ENCODE data around the gene KLHL33.
"Not testable (repeated sequence)": the region's sequence is repeated elsewhere in the genome, so short reads cannot be mapped to it uniquely, and the experiment has no call there.

KLHL33 gene

DNA sequence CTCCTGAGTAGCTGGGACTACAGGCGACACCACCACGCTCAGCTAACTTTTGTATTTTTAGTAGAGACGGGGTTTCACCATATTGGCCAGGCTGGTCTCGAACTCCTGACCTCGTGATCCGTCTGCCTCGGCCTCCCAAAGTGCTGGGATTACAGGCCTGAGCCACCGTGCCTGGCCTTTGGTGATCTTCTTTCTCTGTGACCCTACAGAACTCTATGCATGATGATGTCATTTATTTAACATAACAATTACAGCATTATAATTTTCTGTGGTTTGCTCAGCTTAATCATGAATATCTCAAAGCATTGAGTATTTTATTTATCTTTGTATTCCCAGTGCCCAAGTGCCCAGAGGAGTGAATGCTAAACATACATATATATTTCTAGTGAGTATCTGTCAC, 16.9 kb upstream of the KLHL33 start:
- not testable (repeated sequence) for DNase-seq

DNA sequence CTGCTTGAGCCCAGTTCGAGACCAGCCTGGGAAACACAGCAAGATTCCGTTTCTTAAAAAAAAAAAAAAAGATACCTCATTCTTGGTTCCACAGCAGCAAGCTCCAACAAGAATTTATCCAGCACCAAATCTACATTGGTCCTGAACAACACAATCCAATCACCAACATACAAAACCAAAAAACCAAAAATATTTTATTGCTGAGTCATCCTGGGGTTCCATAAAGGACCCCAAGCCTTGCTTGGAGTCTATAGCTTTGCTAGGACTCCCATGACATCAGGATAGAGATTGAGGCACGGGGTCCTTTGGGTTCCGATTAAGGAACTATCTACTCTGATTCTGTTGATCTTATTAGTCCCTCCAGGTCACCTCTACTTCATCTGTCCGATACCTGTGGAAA, 10.9 kb upstream of the KLHL33 start:
- no peak for DNase-seq

DNA sequence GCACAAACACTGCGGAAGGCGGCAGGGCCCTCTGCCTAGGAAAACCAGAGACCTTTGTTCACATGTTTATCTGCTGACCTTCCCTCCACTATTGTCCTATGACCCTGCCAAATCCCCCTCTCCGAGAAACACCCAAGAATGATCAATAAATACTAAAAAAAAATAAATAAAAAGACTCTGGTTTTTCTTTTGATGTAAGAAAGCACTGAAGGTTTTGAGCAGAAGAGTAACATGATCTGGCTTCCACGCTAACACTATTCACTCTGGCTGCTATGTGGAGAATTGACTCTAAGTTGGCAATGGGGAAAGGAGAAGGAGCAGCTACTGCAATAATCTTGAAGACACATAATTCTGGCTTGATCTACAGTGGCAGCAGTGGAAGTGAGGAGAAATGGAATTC, 7.7 kb upstream of the KLHL33 start:
- DNase-seq = not testable (repeated sequence)

DNA sequence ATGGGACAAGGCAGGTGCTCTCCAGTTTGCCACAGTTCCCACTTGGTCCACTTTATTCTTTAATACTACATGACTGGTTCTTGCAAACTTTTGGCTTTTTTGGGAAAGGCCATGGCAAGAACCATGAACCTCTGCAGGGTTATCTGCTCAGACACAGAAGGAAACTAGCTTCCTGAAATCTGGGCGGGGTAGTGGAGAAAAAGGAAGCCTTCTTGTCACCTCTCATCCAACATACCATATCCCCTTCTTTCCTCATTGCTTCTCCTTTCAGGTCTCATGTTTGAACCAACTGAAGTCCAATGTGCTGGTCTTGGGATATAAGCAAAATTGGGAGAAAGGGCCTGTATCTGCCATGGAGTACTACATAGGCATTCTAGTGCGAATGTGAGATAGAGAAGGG, 5.5 kb upstream of the KLHL33 start:
- DNase-seq = no peak

DNA sequence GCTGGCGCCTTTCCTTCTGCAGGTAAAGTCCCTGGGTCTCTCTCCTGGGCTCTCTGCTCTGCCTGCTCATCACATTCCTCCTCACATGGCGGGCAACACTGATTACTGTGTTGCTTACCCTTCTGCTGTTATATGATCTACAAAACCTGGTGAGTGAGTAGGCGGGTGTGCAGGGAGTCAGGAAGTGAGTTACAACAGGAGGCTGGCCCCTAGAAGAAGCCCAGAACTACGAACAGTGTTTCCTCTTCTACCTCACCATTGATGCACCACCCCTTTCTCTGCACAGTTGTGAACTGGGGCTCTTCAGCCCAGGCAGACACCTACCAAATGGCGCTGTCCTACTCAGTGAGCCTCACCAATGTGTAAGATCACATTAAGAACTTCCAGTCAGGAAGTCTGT, 4.9 kb upstream of the KLHL33 start:
- DNase-seq = no peak

DNA sequence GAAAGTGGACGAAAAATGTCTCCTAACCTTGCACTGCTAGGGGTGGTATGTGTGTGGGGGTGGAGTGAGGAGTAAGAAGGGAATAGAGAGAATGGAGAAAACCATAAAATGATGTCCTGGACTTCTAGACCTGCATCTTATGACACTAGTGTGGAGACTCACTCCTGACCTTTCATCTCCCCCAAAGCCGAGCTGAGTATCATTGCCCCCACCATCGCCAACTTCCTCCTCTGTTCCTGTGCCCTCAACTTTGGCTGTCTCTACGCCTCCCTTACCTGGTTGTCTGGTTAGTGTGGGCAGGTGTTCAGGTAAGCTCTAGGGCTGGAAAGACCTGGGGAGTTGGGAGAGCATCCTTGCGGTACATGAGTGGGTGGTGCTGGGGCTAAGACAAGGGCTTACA, 4.5 kb upstream of the KLHL33 start:
- DNase-seq = no peak

DNA sequence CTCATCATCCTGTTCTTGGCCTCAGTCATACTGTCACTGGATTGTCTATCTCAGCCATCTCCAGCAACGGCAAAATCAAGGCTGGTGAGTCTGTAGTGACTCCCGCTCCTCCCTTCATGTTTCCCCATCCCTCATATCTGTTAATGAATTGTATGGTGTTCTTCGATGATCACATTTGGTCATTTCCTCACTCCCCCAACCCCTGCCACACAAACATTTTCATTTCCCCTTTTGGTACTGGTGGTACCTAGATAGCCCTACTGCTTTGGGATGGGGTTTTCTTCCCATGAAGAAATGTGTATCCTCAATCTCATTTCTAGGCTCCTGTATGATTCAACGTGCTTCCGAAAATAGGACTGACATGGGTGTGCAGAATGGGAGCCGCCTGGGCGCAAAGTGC, 2.7 kb upstream of the KLHL33 start:
- no peak for DNase-seq

DNA sequence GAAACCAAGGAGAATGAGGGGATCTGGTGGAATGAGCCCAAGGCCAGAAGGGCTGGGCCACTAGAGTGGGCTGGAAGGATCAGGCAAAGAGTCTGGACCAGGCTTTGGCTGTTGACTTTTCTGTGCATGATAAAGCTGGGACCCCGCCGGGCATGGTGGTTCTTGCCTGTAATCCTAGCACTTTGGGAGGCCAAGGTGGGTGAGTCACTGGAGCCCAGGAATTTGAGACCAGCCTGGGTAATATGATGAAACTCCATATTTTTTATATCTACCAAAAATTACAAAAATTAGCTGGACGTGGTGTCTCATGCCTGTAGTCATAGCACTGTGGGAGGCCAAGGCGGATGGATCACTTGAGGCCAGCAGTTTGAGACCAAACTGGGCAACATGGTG, 393 bp upstream of the KLHL33 start:
- no peak for DNase-seq

DNA sequence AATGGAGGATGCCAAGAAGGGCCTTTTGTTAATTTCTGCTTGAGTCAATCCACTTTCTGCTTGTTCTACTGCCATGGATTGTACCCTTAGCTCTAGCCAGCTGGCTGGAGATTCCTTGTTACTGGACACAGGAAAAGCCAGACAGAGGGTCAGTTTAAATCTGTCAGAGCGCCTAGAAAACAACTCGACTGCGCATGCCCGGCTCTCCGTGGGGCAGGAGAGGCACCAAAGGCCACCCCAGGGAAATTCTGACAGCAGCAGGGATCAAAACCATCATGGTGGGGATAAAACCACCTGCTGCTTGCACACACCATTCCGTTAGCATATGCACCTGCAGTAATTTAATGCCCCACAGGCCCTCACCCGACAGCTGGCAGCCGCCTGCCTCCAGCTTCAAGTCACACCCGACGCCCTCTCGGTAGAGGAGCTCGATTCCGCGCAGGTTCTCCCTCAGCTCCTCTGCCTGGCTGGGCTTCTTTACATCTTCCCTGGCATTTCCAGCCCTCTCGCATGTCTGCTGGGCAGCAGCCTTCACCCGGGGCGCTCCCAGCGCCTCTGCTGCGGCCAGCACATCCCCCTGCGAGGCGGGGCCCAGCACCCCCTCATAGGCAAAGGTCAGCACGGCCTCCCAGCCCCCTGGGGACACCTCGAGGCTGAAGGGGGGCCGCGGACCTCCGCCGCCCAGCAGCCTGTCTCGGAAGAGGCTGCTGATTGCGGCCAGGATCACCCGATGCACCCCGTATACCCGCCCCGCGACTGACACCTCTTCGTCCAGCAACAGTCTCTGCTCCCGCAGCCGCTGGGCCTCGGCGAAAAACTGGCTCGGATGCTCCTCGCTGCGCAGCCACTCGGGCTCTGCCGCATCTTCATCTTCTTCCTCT, 1.0 kb downstream of the KLHL33 start:
- no peak for DNase-seq

DNA sequence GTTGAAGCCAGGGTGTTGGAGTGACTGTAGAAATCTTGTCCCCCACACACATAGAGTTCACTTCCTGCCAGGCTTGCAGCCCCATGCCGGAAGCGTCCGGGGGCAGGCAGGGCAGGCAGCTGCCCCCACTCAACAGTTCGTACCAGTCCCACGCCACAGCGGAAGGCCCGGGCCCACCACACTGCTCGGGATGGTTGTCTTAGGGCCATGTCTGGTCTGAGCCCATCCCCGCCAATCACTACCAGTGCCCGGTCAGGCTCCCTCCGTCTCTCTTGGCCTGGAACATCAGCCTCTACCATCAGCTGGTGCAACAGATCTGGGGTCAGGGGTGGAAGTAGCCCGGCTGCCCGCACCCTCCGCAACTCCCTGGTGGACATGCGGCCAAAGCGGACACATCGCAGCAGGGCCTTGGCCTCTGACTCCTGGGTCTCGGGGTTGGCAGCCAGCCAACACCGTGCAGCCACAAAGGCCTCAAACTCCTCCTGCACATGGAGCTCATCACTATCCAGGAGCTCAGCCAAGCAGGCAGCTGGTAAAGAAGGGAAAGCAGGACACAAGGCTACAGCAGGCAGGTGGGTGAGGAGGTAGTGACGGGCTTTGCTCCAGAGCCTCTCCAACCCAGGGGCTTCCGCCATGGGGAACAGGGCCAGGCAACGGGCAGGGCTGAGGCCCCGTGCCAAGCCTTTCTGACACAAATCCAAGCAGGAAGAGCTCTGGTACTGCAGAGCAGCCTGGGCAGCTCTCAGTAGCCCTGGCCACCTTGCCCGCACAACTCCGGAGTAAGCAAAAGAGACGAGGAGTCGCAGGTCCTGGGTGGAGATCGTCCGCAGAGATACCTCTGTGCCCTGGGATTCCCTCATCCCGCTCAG, 5.9 kb downstream of the KLHL33 start:
- peak; percentile 21 for DNase-seq

DNA sequence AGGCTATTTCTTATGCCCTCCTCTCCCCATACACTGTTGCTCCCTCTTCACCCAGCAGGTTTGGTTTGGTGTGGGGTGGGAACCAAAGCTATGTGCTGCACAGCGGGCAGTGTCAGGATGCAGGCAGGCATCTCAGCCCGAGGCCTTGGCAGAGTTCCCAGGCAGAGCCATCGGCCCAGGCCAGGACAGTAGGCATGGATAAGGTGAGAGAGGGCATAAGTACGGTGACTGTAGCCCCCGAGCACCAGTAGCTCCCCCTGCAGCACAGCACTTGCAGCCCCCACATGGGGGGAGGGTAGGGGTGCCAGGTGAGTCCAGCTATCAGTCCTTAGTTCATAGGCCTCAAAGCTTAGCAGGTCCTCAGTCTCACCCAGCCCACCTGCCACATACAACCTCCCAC, 7.2 kb downstream of the KLHL33 start:
- DNase-seq = no peak

DNA sequence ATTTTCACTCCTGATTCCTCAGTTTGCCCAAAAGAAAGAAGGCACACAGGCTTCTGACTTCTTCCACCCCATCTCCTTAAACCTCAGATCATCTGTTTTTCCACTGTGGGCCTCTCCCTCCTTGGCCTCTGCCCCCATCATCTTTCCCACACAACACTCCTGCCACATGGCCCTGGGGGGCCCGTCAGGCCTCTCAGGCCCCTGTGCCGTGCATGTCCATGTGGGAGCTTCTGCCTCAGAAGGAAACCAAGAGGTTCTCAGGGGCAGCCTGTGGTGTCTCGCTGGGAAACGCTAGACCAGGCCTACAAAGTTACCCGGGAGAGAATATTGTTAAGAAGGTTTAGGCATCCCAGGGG, 8.0 kb downstream of the KLHL33 start:
- DNase-seq = no peak

DNA sequence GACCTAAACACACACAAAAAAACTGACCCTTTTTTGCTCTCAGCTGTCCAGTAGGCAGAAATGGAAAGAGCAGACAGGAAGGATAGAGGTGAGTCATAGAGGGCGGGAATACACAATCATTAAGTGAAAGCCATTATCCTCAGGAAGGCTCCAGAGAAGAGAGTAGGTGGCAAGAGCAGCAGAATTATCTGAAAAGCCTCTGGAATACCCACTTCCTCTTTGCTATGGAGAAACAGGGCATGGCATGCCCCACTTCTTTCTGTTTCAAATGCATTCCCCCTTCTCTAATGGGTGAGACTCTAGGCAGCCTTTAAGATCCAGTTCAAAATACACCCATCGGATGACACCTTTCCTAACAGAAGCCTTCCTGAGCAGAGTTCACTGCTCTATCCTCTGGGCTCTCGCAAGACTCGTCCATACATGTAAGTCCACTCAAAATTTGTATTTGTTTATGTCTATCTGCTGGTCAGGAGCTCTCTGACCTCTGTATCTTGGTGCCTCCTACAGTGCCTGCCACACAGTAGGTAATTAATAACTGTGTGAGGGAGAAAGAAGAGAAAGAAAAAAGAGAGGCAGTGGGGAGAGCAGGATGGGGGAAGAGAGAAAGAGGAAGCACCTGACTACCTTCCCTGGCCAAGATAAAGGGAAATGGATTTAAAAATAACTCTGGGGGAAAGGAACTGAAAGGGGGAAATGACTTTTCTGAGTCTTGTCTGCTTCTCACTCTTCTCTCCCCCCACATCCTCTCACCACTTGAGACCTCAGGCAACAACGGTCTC, 8.5 kb downstream of the KLHL33 start:
- no peak for DNase-seq

DNA sequence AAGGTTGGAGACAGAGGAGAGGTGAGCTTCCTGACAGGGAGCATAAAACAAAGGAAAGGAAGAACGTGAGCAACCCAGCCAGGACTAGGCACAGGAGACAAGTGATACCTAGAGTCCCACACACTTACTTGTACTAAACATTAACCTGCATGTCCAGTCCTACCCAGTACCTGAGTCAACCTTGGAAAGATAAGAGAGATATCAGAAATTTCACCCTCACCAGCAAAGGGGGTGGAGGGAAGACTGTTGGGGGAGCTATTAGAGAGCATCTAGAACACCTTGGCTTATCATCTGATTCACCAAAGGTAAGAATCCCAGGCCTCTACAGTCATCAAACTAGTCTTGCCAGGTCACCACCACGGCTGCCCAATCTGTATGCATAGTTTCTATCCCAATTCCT, 11.1 kb downstream of the KLHL33 start:
- no peak for DNase-seq

DNA sequence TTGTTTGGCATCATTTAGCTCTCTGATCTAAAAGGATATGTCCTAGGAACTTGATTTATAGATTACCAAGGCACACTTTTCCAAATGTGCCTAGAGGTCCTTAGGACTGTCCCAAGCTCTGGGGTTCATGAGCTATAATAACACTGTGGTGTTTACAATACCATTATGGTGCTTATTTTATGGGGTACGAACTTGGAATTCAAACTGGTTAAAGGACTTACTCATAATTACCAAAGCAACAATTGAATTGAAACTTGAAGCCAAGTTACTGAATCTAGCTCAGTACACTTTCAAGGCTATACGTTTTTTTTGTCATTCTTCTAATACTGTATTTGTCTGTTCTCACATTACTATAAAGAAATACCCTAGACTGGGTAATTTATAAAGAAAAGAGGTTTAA, 13.1 kb downstream of the KLHL33 start:
- DNase-seq = no peak

DNA sequence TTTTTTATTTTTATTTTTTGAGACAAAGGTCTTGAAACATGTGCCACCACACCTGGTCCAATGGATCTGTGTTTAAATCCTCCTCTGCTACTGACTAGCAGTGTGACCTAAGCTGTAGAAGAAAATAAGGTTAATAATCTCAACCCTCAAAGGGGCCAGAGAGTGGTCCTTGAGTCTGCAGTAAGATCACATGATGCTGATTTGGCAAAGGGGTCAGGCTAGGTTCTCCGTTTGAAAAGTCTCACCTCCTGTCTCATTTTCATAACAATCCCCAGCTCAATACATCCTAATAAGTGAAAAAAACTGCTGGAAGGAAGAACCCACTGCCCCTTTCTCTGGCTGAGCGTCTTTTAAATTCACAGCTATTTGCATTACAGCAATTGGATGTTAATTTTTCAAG, 14.7 kb downstream of the KLHL33 start:
- no peak for DNase-seq

DNA sequence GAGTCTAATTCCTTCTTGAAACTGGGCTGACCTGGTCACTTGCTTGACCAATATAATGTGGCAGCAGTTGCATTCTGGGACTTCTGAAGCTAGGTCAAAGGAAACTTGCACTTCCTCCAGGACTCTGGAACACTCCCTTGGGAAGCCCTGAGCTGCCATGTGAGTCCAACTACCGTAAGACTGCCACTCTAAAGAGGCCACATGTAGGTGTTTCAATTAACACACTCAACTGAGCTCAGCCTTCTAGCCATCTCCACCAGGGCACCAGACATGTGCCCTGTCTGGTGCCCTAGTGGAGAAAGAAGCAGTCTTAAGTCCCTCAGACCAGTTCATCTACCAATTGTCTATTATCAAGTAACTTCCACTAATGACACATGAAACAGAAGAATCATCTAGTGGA, 16.5 kb downstream of the KLHL33 start:
- DNase-seq = no peak

DNA sequence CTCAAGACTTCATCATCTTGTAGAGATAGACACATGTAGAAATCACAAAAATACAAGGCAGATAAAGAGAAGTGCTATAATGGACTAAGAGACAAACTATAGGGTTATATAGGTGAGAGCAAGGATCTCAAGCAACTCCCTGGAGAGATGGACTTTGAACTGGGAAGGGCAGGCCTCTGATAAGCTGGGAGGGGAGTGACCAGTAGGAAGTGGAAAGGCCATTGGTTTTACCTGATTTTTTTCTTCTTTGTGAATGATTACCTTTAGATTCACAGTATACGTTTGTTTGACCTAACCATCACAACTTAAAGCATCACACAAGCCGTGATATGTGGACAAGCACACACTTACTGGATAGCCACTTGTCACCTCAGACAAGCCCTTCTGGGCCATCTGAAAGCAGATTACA, 17.5 kb downstream of the KLHL33 start:
- DNase-seq = no peak

DNA sequence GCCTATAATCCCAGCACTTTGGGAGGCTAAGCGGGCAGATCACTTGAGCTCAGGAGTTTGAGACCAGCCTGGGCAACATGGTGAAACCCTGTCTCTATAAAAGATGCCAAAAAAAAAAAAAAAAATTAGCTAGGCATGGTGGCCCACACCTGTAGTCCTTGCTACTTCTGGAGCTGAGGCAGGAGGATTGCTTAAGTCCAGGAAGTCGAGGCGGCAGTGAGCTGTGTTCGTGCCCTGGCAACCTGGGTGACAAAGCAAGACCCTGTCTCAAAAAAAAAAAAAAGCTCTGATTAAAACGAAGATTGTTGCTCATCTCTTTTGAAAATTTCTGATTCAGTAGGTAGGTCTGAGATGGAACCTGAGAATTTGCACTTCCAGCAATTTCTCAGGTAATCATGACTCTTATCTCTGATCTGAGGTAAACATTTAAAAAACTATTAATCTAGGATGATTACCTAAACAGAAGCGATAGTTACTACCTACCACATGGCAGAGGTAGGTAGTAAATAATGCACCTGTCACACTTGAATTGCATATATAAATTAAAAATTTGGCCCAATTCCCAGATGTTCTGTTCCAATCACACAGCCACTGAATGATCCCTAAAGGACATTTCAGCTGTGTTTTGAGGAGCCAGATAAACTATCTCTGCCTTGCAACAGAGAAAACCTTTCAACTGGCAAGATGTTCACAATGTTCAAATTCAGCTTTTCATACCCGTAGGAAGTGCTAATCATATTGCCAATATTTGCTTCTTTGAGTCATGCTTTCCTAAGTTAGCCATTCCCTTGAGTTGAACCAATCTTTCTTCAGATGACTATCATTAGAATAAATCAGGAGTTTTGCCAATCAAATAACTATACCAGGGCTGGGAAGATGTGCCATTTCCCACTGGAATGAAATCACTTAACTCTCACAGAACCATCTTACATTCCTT, 18.4 kb downstream of the KLHL33 start:
- no peak for DNase-seq

DNA sequence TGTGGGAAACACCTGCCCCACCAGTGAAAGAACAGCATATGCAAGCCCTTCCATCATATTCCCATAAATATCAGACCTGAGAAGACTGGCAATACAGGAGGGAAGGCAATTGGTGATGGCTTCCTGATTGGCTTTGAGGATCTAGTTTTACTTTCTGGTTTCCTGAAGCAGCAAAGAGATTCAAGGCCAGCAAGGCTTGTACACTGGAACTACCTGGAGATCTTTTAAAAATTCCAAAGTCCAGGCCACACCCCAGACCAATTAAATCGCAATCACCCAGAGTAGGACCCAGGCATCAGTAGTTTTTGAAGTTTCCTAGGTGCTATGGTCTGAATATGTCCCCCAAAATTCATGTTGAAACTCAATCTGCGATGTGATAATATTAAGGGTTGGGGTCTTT, 19.7 kb downstream of the KLHL33 start:
- DNase-seq = no peak

DNA sequence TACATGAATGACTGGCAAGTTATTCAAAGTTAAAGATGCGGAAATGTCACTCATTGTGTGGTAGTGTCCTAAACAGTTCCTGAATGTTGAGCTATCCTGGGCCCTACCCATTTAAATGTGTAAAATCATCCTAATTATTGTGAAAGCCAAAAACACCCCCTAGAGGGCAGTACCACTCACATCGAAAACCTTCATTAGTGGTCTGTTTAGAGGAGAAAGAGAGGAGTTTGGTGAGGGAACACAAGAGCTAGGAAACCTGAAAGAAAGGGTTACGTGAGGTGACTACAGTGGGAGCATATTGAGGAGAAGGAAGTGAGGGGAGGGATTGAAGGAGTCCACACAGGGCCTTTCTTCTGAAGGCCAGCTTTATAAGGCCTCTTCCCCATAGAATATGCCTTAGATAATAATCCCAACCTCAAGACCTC, 20.2 kb downstream of the KLHL33 start:
- DNase-seq = peak; percentile 82

DNA sequence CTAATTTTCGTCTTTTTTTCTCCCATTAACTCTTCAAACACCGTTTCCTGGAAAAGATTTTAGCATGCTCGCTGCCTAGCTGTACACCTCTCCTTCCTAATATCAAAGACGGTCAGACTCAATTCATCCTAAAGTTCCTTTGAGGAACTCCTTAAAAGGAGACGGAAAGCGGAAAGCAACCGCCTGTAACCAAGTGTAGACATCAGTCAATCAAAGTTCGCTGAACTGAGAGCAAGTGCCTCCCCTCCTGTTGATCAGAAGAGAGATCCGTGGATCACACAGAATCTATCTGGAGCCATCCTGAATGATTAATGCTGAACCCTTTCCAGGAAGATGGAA, 22.3 kb downstream of the KLHL33 start:
- DNase-seq = peak; percentile 43

Measured in NCI-H1694 treated with DMSO at 0.1 percent for 48 hours (cell line).